Measurements from ENCODE around the gene AADACL4.

DNA sequence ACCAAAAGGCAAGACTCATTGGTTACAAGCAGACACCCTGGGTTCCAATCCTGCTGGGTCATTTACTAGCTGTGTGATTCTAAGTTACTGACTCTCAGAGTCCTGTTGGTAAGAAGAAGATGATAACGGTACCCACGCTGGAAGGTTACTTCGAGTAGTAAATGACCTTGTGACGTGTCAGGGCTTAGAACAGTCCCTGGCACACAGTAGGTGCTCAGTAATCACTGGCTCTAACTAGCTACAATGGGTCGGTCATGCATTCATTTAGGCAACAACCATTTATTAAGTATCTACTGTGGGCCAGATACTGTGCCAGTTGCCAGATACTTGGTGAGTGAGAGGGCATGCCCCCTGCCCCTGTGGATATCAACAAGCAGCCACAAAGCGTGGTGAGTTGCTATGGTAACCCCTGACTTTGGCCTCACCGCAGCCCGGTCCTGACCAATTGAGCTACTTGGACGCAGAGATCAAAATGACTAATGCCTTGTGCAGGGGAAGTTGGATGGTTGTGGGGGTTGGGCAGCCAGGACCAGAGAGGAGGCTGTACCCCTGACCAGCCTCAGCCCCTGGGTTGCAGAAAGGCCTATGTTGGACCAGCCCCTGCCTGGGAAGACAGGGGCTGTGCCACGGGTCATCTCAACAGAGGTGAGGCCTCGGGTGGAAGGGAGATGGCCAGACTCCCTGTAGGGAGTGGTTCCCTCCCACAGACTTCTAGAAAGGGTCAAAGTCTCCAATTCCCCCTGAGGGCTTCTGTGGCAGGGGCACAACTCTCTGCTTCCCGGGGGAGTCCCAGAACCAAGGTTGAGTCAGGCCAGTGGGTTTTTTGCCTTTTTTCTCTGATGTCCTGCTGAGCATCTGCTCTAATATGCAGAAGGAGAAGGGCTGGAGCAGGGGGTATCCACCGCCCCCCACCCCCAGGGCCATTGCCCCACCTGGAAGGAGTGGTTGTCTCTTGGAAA, 41.9 kb upstream of the AADACL4 start:
- TF ChIP-seq, protein P1, sequence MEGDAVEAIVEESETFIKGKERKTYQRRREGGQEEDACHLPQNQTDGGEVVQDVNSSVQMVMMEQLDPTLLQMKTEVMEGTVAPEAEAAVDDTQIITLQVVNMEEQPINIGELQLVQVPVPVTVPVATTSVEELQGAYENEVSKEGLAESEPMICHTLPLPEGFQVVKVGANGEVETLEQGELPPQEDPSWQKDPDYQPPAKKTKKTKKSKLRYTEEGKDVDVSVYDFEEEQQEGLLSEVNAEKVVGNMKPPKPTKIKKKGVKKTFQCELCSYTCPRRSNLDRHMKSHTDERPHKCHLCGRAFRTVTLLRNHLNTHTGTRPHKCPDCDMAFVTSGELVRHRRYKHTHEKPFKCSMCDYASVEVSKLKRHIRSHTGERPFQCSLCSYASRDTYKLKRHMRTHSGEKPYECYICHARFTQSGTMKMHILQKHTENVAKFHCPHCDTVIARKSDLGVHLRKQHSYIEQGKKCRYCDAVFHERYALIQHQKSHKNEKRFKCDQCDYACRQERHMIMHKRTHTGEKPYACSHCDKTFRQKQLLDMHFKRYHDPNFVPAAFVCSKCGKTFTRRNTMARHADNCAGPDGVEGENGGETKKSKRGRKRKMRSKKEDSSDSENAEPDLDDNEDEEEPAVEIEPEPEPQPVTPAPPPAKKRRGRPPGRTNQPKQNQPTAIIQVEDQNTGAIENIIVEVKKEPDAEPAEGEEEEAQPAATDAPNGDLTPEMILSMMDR (IDR thresholded peaks at IDR 0.05) = no peak
- TF ChIP-seq POLR2AphosphoS5 (IDR thresholded peaks at IDR 0.05; ENCODE audit: low read depth, low read length) = peak; percentile 48; the same call in 1 of the 2 replicates

Measured in Panc1 (cell line).